Measurements from ENCODE around the gene KLHL25. TPM values are rescaled to one million over a fixed set of nuclear protein-coding genes. Genes with fewer than 3 reads are reported as not detected.
A peak's percentile ranks its signal among the peaks of the same experiment; 100 is the strongest.
"Not testable (repeated sequence)": the region's sequence is repeated elsewhere in the genome, so short reads cannot be mapped to it uniquely, and the experiment has no call there.

Gene KLHL25
- total RNA-seq, 1 donor = 8.8 TPM

GRCh38 chr15:85825118-85825517, 30.4 kb upstream of the KLHL25 start:
- Histone ChIP-seq H3K9me3 (ENCODE audit: low read depth, low read length) (no peaks in the 10 kb centered on the region), H3K27me3 (ENCODE audit: insufficient read depth, low read length) (no peaks in the 10 kb centered on the region), H3K4me3 (ENCODE audit: low read length) (no peak overlapping the region), H3K4me1 (ENCODE audit: insufficient read depth, low read length) (no peaks in the 10 kb centered on the region)

- Histone ChIP-seq H3K27me3 (ENCODE audit: insufficient read depth, low read length) (no peaks in the 10 kb centered on the region), H3K4me1 (ENCODE audit: insufficient read depth, low read length) (no peaks in the 10 kb centered on the region), H3K4me3 (ENCODE audit: low read length) (no peak overlapping the region), H3K9me3 (ENCODE audit: low read depth, low read length) (no peaks in the 10 kb centered on the region)
Measured at GRCh38 chr15:85821545-85821944, 26.8 kb upstream of the KLHL25 start.

- Histone ChIP-seq H3K4me1 (ENCODE audit: insufficient read depth, low read length) (no peaks in the 10 kb centered on the region), H3K27me3 (ENCODE audit: insufficient read depth, low read length) (no peaks in the 10 kb centered on the region), H3K4me3 (ENCODE audit: low read length) (no peak overlapping the region), H3K9me3 (ENCODE audit: low read depth, low read length) (no peaks in the 10 kb centered on the region)
Measured at GRCh38 chr15:85819938-85820337, 25.2 kb upstream of the KLHL25 start.

GRCh38 chr15:85813234-85813633, 18.5 kb upstream of the KLHL25 start:
- Histone ChIP-seq H3K27me3 (ENCODE audit: insufficient read depth, low read length) (no peaks in the 10 kb centered on the region), H3K4me3 (ENCODE audit: low read length) (no peak overlapping the region), H3K9me3 (ENCODE audit: low read depth, low read length) (no peaks in the 10 kb centered on the region), H3K4me1 (ENCODE audit: insufficient read depth, low read length) (no peaks in the 10 kb centered on the region)

- Histone ChIP-seq H3K4me1 (ENCODE audit: insufficient read depth, low read length) (no peaks in the 10 kb centered on the region), H3K9me3 (ENCODE audit: low read depth, low read length) (no peaks in the 10 kb centered on the region), H3K4me3 (ENCODE audit: low read length) (no peak overlapping the region), H3K27me3 (ENCODE audit: insufficient read depth, low read length) (no peaks in the 10 kb centered on the region)
Measured at GRCh38 chr15:85810075-85810474, 15.3 kb upstream of the KLHL25 start.

- H3K4me1 ChIP-seq (ENCODE audit: insufficient read depth, low read length) = peaks cover 4% of the 10 kb centered on the region
- no peaks in the 10 kb centered on the region for H3K27me3 ChIP-seq (ENCODE audit: insufficient read depth, low read length)
- H3K4me3 ChIP-seq (ENCODE audit: low read length) = no peak overlapping the region
- H3K9me3 ChIP-seq (ENCODE audit: low read depth, low read length) = no peaks in the 10 kb centered on the region
Measured at GRCh38 chr15:85805420-85805819, 10.7 kb upstream of the KLHL25 start.

- Histone ChIP-seq H3K27me3 (ENCODE audit: insufficient read depth, low read length) (no peaks in the 10 kb centered on the region), H3K4me3 (ENCODE audit: low read length) (no peak overlapping the region), H3K4me1 (ENCODE audit: insufficient read depth, low read length) (peaks cover 4% of the 10 kb centered on the region), H3K9me3 (ENCODE audit: low read depth, low read length) (no peaks in the 10 kb centered on the region)
Measured at GRCh38 chr15:85804481-85805170, 9.9 kb upstream of the KLHL25 start.

GRCh38 chr15:85802617-85803016, 7.9 kb upstream of the KLHL25 start:
- not testable (repeated sequence) for H3K9me3 ChIP-seq (ENCODE audit: low read depth, low read length); H3K27me3 ChIP-seq (ENCODE audit: insufficient read depth, low read length); H3K4me3 ChIP-seq (ENCODE audit: low read length); H3K4me1 ChIP-seq (ENCODE audit: insufficient read depth, low read length)

GRCh38 chr15:85800478-85801123, 5.9 kb upstream of the KLHL25 start:
- Histone ChIP-seq H3K4me1 (ENCODE audit: insufficient read depth, low read length) (peaks cover 4% of the 10 kb centered on the region), H3K27me3 (ENCODE audit: insufficient read depth, low read length) (no peaks in the 10 kb centered on the region), H3K4me3 (ENCODE audit: low read length) (no peak overlapping the region), H3K9me3 (ENCODE audit: low read depth, low read length) (no peaks in the 10 kb centered on the region)

GRCh38 chr15:85796371-85796770, 1.6 kb upstream of the KLHL25 start:
- H3K4me1 ChIP-seq (ENCODE audit: insufficient read depth, low read length) = peaks cover 27% of the 10 kb centered on the region
- H3K27me3 ChIP-seq (ENCODE audit: insufficient read depth, low read length); H3K9me3 ChIP-seq (ENCODE audit: low read depth, low read length); H3K4me3 ChIP-seq (ENCODE audit: low read length): not testable (repeated sequence)

GRCh38 chr15:85795337-85796305, 896 bp upstream of the KLHL25 start:
- Histone ChIP-seq H3K4me1 (ENCODE audit: insufficient read depth, low read length) (peaks cover 23% of the 10 kb centered on the region), H3K27me3 (ENCODE audit: insufficient read depth, low read length) (no peaks in the 10 kb centered on the region), H3K4me3 (ENCODE audit: low read length) (peak overlapping the region; percentile 23), H3K9me3 (ENCODE audit: low read depth, low read length) (no peaks in the 10 kb centered on the region)

- no peaks in the 10 kb centered on the region for H3K9me3 ChIP-seq (ENCODE audit: low read depth, low read length)
- H3K4me3 ChIP-seq (ENCODE audit: low read length) = peak overlapping the region; percentile 70
- H3K27me3 ChIP-seq (ENCODE audit: insufficient read depth, low read length) = no peaks in the 10 kb centered on the region
- peaks cover 23% of the 10 kb centered on the region for H3K4me1 ChIP-seq (ENCODE audit: insufficient read depth, low read length)
Measured at GRCh38 chr15:85793641-85794597, 806 bp downstream of the KLHL25 start.

- H3K4me3 ChIP-seq (ENCODE audit: low read length) = peak overlapping the region; percentile 70
- H3K27me3 ChIP-seq (ENCODE audit: insufficient read depth, low read length) = no peaks in the 10 kb centered on the region
- peaks cover 23% of the 10 kb centered on the region for H3K4me1 ChIP-seq (ENCODE audit: insufficient read depth, low read length)
- H3K9me3 ChIP-seq (ENCODE audit: low read depth, low read length) = no peaks in the 10 kb centered on the region
Measured at GRCh38 chr15:85792912-85793590, 1.7 kb downstream of the KLHL25 start.
